T-cell (primary cell): ENCODE data around the gene SEMA6B. TPM values are rescaled to one million over a fixed set of nuclear protein-coding genes. Genes with fewer than 3 reads are reported as not detected.

Experiments
- ATAC-seq, 4 experiments: fragments of 200-7000 bp in 3 of 4; fragments of 150-1000 bp in 1 of 4; cut with Tn5 transposase; replicated peaks in 1 of 4; 1 replicate in 3 of 4; 2 replicates in 1 of 4; pipeline ENCODE4 v1.10.0; 2021; ENCODE audit warnings: moderate library complexity in 3 of 4, mild to moderate bottlenecking in 2 of 4, moderate number of reproducible peaks in 1 of 4
- CTCF ChIA-PET, 2 donors: fragments of 300-600 bp; sonication (Branson Sonifier 250); formaldehyde crosslinking; loops; one replicate each; lab custom pipeline; 2022; ENCODE audit warnings: antibody characterized with exemption in 2 of 2; lab: Charles Lee
- POLR2A ChIA-PET, 2 donors: fragments of 300-600 bp; sonication (Branson Sonifier 250); formaldehyde crosslinking; loops; one replicate each; lab custom pipeline; 2022; ENCODE audit warnings: antibody characterized with exemption in 2 of 2; lab: Charles Lee
- DNase-seq, 35 experiments: peaks; one replicate each; pipeline versions ENCODE4 v3.0.0 to v3.0.0-alpha.2; 2013 to 2023
- H3K27ac ChIP-seq: one replicate; pipeline ENCODE4 v1.5.1; 2013; ENCODE audit warnings: low read length
- H3K27me3 ChIP-seq, 2 experiments: replicated peaks in 1 of 2; 1 replicate in 1 of 2; 2 replicates in 1 of 2; pipeline versions ENCODE4 v1.6.1 to v1.7.0; 2013; ENCODE audit warnings: low read length in 1 of 2, mixed read lengths in 1 of 2; ENCODE audit not compliant: control insufficient read depth in 2 of 2, insufficient read depth in 2 of 2; ENCODE audit errors: extremely low read depth in 1 of 2
- H3K36me3 ChIP-seq, 2 donors: 1 replicate in 1 of 2; 2 replicates in 1 of 2; pipeline versions ENCODE4 v1.6.1 to v1.7.0; 2013; ENCODE audit warnings: low read length in 1 of 2; ENCODE audit not compliant: control insufficient read depth in 2 of 2, insufficient read depth in 1 of 2; ENCODE audit errors: extremely low read depth in 1 of 2
- H3K4me1 ChIP-seq, 2 experiments: 1 replicate in 1 of 2; 2 replicates in 1 of 2; pipeline versions ENCODE4 v1.6.1 to v1.7.0; 2013; ENCODE audit warnings: low read length in 2 of 2, mixed read lengths in 1 of 2; ENCODE audit not compliant: insufficient read depth in 2 of 2, control insufficient read depth in 1 of 2; ENCODE audit errors: extremely low read depth in 1 of 2
- H3K4me3 ChIP-seq, 2 donors: 1 replicate in 1 of 2; 2 replicates in 1 of 2; pipeline versions ENCODE4 v1.5.1 to v1.7.0; 2013; ENCODE audit warnings: mild to moderate bottlenecking in 2 of 2, low read length in 1 of 2, moderate library complexity in 1 of 2; ENCODE audit not compliant: control insufficient read depth in 1 of 2; ENCODE audit errors: extremely low read depth in 1 of 2
- H3K9me3 ChIP-seq: 2 replicates; pipeline ENCODE4 v1.7.0; 2013
- H3K27ac Mint-ChIP-seq, 2 donors: one replicate each; pipeline ENCODE4 v1.8.0; 2020 to 2021; ENCODE audit warnings: mild to moderate bottlenecking in 2 of 2, mixed read lengths in 2 of 2
- H3K27me3 Mint-ChIP-seq, 2 donors: one replicate each; pipeline ENCODE4 v1.8.0; 2021 to 2022; ENCODE audit warnings: mixed read lengths in 2 of 2
- H3K36me3 Mint-ChIP-seq: one replicate; pipeline ENCODE4 v1.8.0; 2021; ENCODE audit warnings: mixed read lengths
- H3K4me1 Mint-ChIP-seq, 3 donors: one replicate each; pipeline ENCODE4 v1.8.0; 2020 to 2022; ENCODE audit warnings: mixed read lengths in 3 of 3, mild to moderate bottlenecking in 1 of 3
- H3K4me3 Mint-ChIP-seq, 3 donors: one replicate each; pipeline ENCODE4 v1.8.0; 2020 to 2022; ENCODE audit warnings: mild to moderate bottlenecking in 3 of 3, mixed read lengths in 3 of 3, moderate library complexity in 3 of 3
- H3K9me3 Mint-ChIP-seq, 3 donors: one replicate each; pipeline ENCODE4 v1.8.0; 2020 to 2022; ENCODE audit warnings: mixed read lengths in 3 of 3
- WGBS: methylation state at CpG from one replicate; pipeline ENCODE4 v1.1.5; 2013; ENCODE audit warnings: missing lambda C conversion rate; ENCODE audit not compliant: insufficient coverage; 5-methylcytosine and 5-hydroxymethylcytosine counted together
- total RNA-seq, 35 experiments: library from RNA in 6 of 35; stranded (reverse) in 6 of 35; fragments of 120-200 nt in 1 of 35; gene quantifications; one replicate each; pipeline versions ENCODE4 v1.2.1 to v1.2.4 and lab custom pipeline; 2013 to 2026

The SEMA6B gene
- total RNA-seq, 5 donors from 2014 or later (not counting 1 experiment from before 2014, with no cell fraction given) = 0.25 to 0.43 (median 0.32) TPM; not detected in 2

GRCh38 chr19:4503825-4504170 is 55.7 kb downstream of the SEMA6B start:
- H3K4me1 Mint-ChIP-seq = no peaks in the 10 kb centered on the region
- no peak overlapping the region for H3K27ac ChIP-seq
- H3K27me3 Mint-ChIP-seq = no peaks in the 10 kb centered on the region
- no peaks in the 10 kb centered on the region for H3K9me3 ChIP-seq
- H3K36me3 ChIP-seq = peaks cover 11 to 19% of the 10 kb centered on the region in 2 donors
- no peak overlapping the region for H3K4me3 Mint-ChIP-seq
- POLR2A ChIA-PET = no interaction called here
- no peaks in the 10 kb centered on the region for H3K9me3 Mint-ChIP-seq
- no peaks in the 10 kb centered on the region for H3K27me3 ChIP-seq
- ATAC-seq = no peak
- no peaks in the 10 kb centered on the region for H3K4me1 ChIP-seq
- H3K4me3 ChIP-seq = no peak overlapping the region
- no peak overlapping the region for H3K27ac Mint-ChIP-seq
- CTCF ChIA-PET = no interaction called here
- H3K36me3 Mint-ChIP-seq = peaks cover 31% of the 10 kb centered on the region
- no peak for DNase-seq
- 95% methylated on average over 9 of the region's 10 CpGs for WGBS

GRCh38 chr19:4503132-4503824 is 56.2 kb downstream of the SEMA6B start:
- no peaks in the 10 kb centered on the region for H3K4me1 Mint-ChIP-seq
- ATAC-seq = no peak
- Histone ChIP-seq H3K4me3 (no peak overlapping the region), H3K27me3 (no peaks in the 10 kb centered on the region), H3K4me1 (no peaks in the 10 kb centered on the region), H3K27ac (no peak overlapping the region), H3K36me3 (peaks cover 16 to 19% of the 10 kb centered on the region in 2 donors), H3K9me3 (no peaks in the 10 kb centered on the region)
- no peaks in the 10 kb centered on the region for H3K27me3 Mint-ChIP-seq
- no peak overlapping the region for H3K27ac Mint-ChIP-seq
- ChIA-PET POLR2A (no interaction called here), CTCF (no interaction called here)
- 94% methylated on average over 22 of the region's 25 CpGs for WGBS
- H3K9me3 Mint-ChIP-seq = no peaks in the 10 kb centered on the region
- DNase-seq = no peak
- no peak overlapping the region for H3K4me3 Mint-ChIP-seq
- H3K36me3 Mint-ChIP-seq = peaks cover 31% of the 10 kb centered on the region

GRCh38 chr19:4502282-4503131 is 57.0 kb downstream of the SEMA6B start:
- H3K9me3 Mint-ChIP-seq = no peaks in the 10 kb centered on the region
- Histone ChIP-seq H3K27me3 (no peaks in the 10 kb centered on the region), H3K27ac (no peak overlapping the region), H3K9me3 (no peaks in the 10 kb centered on the region), H3K36me3 (peaks cover 19 to 24% of the 10 kb centered on the region in 2 donors), H3K4me3 (no peak overlapping the region), H3K4me1 (no peaks in the 10 kb centered on the region)
- H3K4me3 Mint-ChIP-seq = no peak overlapping the region
- no peak overlapping the region for H3K27ac Mint-ChIP-seq
- H3K36me3 Mint-ChIP-seq = peaks cover 31% of the 10 kb centered on the region
- no peaks in the 10 kb centered on the region for H3K27me3 Mint-ChIP-seq
- POLR2A ChIA-PET = no interaction called here
- ATAC-seq (no peak), DNase-seq (no peak)
- H3K4me1 Mint-ChIP-seq = no peaks in the 10 kb centered on the region
- CTCF ChIA-PET = no interaction called here
- 95% methylated on average over 24 of the region's 37 CpGs for WGBS

- Histone ChIP-seq H3K9me3 (no peaks in the 10 kb centered on the region), H3K4me1 (no peaks in the 10 kb centered on the region), H3K27ac (no peak overlapping the region), H3K4me3 (no peak overlapping the region), H3K36me3 (peaks cover 19 to 27% of the 10 kb centered on the region in 2 donors), H3K27me3 (no peaks in the 10 kb centered on the region)
- 97% methylated on average over 18 of the region's 25 CpGs for WGBS
- CTCF ChIA-PET = no interaction called here
- H3K27ac Mint-ChIP-seq = no peak overlapping the region
- no peak for ATAC-seq
- no peak overlapping the region for H3K4me3 Mint-ChIP-seq
- DNase-seq = no peak
- no peaks in the 10 kb centered on the region for H3K4me1 Mint-ChIP-seq
- no peaks in the 10 kb centered on the region for H3K27me3 Mint-ChIP-seq
- H3K36me3 Mint-ChIP-seq = peaks cover 29% of the 10 kb centered on the region
- H3K9me3 Mint-ChIP-seq = no peaks in the 10 kb centered on the region
- POLR2A ChIA-PET = no interaction called here
Observed at GRCh38 chr19:4501691-4502090, 57.8 kb downstream of the SEMA6B start.

- Histone ChIP-seq H3K36me3 (peaks cover 20 to 31% of the 10 kb centered on the region in 2 donors), H3K27ac (no peak overlapping the region), H3K4me1 (no peaks in the 10 kb centered on the region), H3K4me3 (no peak overlapping the region), H3K27me3 (no peaks in the 10 kb centered on the region), H3K9me3 (no peaks in the 10 kb centered on the region)
- WGBS = 97% methylated on average over 22 of the region's 29 CpGs
- Mint-ChIP-seq H3K27ac (no peak overlapping the region), H3K4me1 (no peaks in the 10 kb centered on the region), H3K27me3 (no peaks in the 10 kb centered on the region), H3K9me3 (no peaks in the 10 kb centered on the region), H3K4me3 (no peak overlapping the region), H3K36me3 (peaks cover 24% of the 10 kb centered on the region)
- POLR2A ChIA-PET = no interaction called here
- no peak for DNase-seq
- peak in 1 of 4 experiments; percentile 11 for ATAC-seq
- CTCF ChIA-PET = no interaction called here
Observed at GRCh38 chr19:4500841-4501591, 58.5 kb downstream of the SEMA6B start.

GRCh38 chr19:4499855-4500254 is 59.6 kb downstream of the SEMA6B start:
- H3K27me3 Mint-ChIP-seq = no peaks in the 10 kb centered on the region
- no peaks in the 10 kb centered on the region for H3K4me1 Mint-ChIP-seq
- H3K4me3 Mint-ChIP-seq = no peak overlapping the region
- H3K4me1 ChIP-seq = no peaks in the 10 kb centered on the region
- no peak overlapping the region for H3K4me3 ChIP-seq
- H3K9me3 ChIP-seq = no peaks in the 10 kb centered on the region
- H3K36me3 ChIP-seq = peaks cover 25 to 37% of the 10 kb centered on the region in 2 donors
- no peaks in the 10 kb centered on the region for H3K27me3 ChIP-seq
- ChIA-PET CTCF (no interaction called here), POLR2A (no interaction called here)
- DNase-seq (no peak), ATAC-seq (no peak)
- H3K36me3 Mint-ChIP-seq = peaks cover 19% of the 10 kb centered on the region
- H3K27ac Mint-ChIP-seq = no peak overlapping the region
- WGBS = 98% methylated on average over 13 of the region's 15 CpGs
- H3K27ac ChIP-seq = no peak overlapping the region
- H3K9me3 Mint-ChIP-seq = no peaks in the 10 kb centered on the region
